GM21447 (cell line): Measurements from ENCODE around the gene HMOX1.
A peak's percentile ranks its signal among the peaks of the same experiment; 100 is the strongest.

ENCODE experiments used
- ATAC-seq: cut with Tn5 transposase; IDR thresholded peaks from one replicate; pipeline ENCODE4 v1.9.1; 2021; ENCODE audit not compliant: unreplicated experiment

HMOX1 gene, protein sequence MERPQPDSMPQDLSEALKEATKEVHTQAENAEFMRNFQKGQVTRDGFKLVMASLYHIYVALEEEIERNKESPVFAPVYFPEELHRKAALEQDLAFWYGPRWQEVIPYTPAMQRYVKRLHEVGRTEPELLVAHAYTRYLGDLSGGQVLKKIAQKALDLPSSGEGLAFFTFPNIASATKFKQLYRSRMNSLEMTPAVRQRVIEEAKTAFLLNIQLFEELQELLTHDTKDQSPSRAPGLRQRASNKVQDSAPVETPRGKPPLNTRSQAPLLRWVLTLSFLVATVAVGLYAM

DNA sequence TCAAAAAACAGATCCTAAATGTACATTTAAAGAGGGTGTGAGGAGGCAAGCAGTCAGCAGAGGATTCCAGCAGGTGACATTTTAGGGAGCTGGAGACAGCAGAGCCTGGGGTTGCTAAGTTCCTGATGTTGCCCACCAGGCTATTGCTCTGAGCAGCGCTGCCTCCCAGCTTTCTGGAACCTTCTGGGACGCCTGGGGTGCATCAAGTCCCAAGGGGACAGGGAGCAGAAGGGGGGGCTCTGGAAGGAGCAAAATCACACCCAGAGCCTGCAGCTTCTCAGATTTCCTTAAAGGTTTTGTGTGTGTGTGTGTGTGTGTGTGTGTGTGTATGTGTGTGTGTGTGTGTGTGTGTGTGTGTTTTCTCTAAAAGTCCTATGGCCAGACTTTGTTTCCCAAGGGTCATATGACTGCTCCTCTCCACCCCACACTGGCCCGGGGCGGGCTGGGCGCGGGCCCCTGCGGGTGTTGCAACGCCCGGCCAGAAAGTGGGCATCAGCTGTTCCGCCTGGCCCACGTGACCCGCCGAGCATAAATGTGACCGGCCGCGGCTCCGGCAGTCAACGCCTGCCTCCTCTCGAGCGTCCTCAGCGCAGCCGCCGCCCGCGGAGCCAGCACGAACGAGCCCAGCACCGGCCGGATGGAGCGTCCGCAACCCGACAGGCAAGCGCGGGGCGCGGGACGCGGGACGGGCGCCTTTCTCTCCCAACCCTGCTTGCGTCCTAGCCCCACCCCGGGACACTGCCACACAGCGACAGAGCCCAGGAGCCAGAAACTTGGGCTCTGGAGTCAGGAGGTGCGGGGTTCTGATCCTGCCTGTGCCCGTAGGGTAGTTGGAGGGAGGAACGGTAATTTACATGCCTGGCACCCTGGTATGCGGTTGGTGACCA lies at the start of gene HMOX1:
TSS of gene HMOX1 (plus strand) at position 560 of the 887 bp plus-strand sequence. CDS start at position 638, 78 bp downstream.
- peak; percentile 40 for ATAC-seq

GRCh38 chr22:35332278-35332677 lies 48.6 kb upstream of the HMOX1 start:
- ATAC-seq: no peak

DNA sequence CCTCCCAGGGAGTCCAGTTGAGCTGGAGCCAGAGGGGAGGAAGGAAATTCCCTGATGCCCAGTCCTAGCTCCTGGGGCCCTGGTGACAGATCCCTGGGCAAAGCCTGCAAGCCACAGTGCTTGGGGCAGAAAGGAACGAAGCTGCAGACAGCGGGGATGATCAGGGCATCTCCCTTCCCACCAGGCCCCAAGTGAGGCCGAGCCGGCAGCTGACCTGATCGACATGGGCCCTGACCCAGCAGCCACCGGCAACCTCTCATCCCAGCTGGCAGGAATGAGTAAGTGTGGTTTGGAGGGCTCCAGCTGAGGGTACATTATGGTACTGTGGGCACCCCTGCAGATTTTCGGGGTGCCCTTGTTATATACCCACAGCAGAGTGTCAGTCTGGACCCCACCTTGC lies 47.7 kb upstream of the HMOX1 start:
- no peak for ATAC-seq

GRCh38 chr22:35334004-35334403 lies 46.9 kb upstream of the HMOX1 start:
- no peak for ATAC-seq

GRCh38 chr22:35335468-35335867 lies 45.4 kb upstream of the HMOX1 start:
- no peak for ATAC-seq

- no peak for ATAC-seq
These were observed 44.7 kb upstream of the HMOX1 start for GRCh38 chr22:35335936-35336781.

GRCh38 chr22:35337932-35338331 lies 43.0 kb upstream of the HMOX1 start:
- no peak for ATAC-seq

DNA sequence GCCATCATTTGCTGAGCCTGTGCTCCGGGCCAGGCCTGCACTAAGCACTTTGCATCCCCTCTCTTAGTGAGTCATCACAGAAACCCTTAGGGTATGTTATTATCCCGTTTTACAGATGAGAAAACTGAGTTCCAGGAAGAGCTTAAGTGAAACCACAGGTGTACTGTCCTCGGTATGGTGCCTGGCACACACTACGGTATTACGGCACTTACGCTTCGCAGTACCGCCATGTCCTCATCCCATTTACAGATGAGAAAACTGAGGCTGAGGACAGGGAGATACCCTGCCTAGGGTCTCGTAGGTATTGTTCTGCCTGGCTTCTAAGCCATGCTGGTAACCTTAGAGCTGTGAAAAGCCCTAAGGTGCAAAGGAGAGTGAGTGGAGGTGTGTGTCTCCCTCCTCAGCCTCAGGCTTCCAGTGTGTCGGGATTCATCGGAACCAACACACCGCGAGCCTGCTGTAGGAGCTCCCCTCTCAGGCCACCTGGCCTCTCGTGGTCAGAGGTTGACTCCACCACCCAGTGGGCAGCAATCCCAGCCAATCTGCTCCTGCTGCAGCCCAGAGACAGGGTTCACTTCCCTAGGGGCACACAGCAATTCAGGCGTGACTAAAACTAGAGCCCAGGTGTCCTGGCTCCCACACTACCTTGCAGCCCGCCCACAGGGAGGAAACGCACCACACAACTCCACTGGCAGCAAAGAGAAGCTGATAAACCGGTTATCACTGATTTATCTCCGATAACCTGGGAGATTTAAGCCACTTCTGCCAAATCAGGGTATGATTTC lies 39.6 kb upstream of the HMOX1 start:
- ATAC-seq: no peak

DNA sequence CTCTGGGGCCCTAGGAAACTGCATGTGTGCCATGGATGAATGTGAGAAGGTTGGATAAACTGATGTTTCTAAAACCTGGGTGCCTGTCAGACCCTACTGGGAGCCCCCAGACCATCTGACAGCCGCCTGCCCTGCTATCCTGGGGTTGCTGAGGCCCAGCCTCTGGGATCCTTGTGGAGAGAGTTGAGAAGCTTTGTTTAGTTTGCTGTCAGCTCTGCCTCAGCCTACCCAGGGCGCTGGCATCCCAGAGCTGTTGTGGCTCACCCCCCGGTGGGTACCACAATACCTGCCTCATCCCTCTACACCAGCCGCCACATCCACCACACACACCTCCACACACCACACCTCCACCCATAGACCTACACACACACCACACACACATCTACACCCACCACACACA lies 38.5 kb upstream of the HMOX1 start:
- ATAC-seq: no peak

DNA sequence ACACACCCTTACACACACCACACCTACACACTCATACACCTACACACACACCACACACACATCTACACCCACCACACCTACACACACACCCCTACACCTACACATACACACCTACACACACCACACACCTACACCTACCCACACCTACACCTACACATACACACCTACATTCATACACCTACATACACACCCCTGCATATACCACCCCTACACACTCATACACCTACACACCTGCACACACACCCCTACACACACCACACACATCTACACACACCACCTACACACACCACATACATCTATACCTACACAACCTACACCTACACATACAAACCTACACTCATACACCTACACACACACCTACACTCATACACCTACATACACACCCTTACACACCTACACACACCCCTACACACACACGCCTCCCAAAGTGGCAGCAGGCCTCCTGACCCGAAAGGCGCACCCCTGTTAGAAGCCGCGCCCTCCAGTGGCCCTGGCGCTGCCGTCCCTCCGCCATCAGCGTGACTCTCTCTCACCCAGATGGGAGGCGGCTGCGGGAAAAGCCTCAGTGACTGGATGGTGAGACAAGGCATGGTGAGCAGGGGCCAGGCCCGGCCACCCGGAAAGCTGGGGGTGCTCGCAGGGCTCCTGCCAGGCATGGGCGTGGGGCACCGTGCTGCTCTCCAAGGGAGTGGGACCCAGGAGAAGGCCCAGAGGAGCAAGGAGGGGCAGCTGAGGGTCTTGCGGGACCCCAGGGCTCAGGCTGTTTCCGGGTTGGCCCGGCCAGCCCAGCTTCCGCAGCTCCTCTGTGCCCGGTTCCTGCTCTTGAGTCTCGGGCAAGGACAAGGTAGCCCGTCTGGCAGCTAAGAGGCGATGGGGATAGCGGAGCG lies 37.0 kb upstream of the HMOX1 start:
- ATAC-seq: no peak

DNA sequence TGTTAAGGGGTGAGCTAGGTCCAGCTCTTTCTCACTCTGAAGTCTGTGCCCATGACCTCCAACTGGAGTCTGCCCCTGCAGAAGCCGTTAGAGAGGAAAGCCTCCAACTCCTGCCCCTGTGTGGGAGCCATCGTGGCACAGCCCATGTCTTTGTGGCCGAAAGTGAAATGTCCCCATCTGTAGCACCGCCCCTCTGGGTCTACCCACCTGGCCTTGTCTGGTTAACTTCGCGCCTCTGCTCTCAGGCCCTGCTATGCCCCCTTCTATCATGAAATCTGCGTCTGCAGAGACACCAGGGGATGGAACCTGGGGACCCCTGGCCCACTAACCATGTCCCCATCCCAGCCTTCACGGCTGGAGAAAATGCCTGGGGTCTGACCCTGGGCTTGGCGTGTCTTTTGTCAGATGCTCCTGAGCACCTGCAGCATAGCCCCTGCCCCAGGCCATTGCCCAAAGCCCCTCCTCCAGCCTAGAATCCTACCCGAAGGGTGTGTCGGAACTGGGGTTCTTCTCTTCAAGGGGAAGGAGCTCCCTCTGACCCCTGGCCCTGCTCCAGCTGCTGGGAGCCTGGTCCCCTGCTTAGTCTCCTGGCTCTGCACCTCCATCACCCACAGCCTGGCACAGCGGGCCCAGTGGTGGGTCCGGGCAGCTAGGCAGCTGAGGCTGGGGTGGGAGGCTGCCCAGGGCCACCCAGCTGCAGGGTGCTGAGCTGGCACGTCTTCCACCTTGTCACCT lies 35.8 kb upstream of the HMOX1 start:
- ATAC-seq: no peak

DNA sequence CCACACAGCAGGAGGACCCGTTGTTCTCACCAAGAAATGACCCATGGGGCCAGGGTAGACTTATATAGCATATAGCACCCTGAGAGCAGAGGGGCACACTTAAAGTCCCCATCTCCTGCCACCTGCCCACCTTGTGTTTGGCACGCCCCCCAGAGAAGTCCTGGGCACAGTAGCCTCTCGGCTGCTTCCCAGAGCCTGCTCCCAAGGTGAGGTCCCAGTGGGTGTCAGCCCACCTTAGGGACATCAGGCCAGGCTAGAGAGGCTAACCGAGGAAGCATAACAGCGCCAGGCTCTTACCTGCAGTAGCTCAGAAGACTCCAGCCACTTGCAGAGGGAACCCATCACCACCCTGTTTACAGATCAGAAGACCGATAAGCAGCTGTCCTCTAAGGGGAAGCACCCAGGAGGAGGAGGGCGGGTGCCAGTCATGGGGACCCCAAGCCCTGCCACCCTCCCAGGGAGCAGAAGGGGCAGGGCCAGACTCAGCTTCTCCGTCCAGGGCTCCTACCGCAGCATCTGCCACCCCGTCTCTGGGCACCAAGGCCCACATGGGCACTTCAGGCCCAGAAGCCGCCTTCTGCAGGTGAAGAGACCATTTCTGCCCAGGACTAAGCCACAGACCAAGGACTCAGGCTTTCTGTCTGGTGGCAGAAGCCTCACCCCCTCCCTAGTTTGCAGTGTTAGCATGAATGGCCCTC lies 34.9 kb upstream of the HMOX1 start:
- no peak for ATAC-seq

DNA sequence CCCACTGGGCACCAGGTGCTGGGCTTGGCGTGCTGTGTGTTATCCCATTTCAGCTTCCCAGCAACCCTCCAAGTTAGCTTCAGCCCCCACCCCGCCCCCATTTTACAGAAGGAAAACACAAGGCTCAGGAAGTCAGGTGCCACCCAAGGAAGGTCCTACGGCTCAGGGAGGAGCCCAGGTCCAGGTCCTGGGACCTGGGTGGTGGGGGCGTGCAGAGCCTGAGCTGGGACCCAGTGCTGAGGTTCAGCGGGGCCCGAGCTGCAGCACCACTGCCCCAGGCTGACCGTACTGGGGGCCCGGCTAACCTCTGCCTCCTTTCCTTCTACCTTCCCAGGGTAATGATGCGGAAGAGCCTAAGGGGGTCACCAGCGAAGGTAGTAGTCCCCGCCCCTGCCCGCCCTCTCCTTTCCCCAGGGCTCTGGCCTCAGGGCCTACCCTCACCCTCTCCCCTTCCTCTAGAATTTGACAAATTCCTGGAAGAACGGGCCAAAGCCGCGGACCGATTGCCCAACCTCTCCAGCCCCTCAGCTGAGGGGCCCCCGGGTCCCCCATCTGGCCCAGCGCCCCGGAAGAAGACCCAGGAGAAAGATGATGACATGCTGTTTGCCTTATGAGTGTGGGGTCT lies 34.2 kb upstream of the HMOX1 start:
- no peak for ATAC-seq

DNA sequence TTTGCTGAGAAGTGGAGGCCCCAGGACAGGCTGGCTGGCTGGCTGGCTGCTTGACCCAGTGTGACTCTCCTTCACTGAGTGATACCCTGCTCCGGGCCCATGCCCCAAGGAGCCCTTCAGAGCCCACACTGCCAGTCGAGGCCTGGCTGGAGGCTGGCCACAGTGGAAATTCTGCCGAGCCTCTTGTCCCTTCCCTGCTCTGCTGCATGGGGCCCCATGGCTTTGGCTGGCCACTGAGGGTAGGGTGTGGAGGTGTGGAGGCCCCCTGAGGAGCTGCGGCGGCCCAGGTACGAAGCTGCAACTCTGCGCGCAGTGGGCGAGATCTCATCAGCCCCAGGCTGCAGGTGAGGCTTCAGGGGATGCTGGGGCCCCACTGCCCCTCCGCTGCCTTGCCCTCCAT lies 33.4 kb upstream of the HMOX1 start:
- ATAC-seq: no peak

DNA sequence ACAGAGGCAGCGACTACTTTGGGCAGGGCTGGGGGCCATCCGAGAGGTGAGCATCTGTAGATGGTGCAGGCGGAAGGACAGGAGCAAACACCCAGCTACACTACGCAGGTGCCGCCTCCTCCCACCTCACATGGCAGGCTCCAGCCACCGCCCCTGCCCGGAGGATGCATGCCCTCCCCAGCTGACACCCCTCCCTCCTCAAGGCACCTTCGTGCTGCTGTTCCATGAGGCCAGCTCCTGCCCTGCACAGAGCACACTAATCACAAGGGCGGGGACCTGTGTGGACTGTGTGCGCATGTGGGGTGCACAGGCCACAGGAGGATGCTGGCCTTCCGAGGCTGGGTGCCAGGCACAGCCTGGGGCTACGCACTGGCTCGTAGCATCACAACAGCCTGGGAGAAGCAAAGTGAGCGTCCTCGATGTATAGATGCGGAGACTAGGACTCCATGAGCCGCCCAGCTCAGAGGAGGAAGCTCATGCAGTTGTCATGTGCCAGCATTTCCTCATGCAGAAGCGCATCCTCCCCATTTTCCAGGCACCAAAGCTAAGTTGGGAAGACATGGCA lies 32.8 kb upstream of the HMOX1 start:
- ATAC-seq: no peak

DNA sequence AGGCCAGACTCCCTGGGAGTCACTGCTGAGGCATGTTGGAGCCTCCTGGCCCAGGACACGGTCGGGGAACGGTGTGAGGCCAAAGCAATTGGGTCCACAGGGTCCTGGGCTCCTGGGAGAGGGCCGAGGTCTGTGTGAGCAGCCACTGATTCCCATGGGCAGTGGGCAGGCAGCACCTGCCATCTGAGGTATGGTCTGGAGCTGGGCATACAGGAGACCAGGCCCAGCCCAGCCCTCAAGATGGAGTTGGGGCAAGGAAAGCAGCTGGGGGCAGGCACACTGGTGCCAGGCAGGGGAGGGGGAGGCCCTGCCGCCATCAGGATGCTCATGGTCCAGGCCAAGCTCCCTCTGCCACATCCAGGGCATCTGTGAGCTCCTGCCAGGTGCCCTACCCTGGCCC lies 32.2 kb upstream of the HMOX1 start:
- ATAC-seq: no peak

DNA sequence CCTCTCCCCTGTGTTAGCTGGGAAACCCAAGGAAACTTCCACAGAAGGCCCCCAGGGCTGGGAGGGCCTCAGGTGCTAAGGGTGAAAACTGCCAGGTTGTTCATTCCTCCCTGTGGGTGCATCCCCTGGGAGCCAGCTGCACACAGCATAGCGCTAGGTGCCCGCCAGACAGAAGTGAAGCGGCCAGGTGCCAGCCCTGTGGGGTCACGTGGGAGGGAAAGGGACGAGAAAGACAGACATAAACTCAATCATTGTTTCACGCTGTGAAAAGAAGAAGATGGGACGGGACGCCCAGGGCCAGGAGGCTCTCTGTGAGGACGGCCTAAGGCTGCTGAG lies 31.6 kb upstream of the HMOX1 start:
- no peak for ATAC-seq
